Fibroblast of pulmonary artery (primary cell): ENCODE results near the gene GUCY1A1.

Experiments
- DNase-seq: peaks from one replicate; pipeline ENCODE4 v3.0.0-alpha.2; 2010; ENCODE audit warnings: low read depth
- H3K4me3 ChIP-seq: replicated peaks from 2 replicates; pipeline ENCODE4 v1.5.1; 2011; ENCODE audit warnings: low read depth, mild to moderate bottlenecking, control low read depth, low read length, moderate library complexity
- CTCF ChIP-seq: IDR thresholded peaks from 2 replicates; pipeline ENCODE4 v1.5.1; 2011; ENCODE audit warnings: mild to moderate bottlenecking, control low read depth, low read length, inconsistent platforms; ENCODE audit errors: missing control alignments

Gene GUCY1A1

GRCh38 chr4:155690044-155690837 lies 23.6 kb downstream of the GUCY1A1 start:
- no peak for TF ChIP-seq CTCF
- no peak for DNase-seq
- no peak overlapping the region for H3K4me3 ChIP-seq

GRCh38 chr4:155692361-155692760 lies 25.7 kb downstream of the GUCY1A1 start:
- no peak overlapping the region for H3K4me3 ChIP-seq
- DNase-seq = no peak
- no peak for TF ChIP-seq CTCF

GRCh38 chr4:155693015-155693663 lies 26.5 kb downstream of the GUCY1A1 start:
- DNase-seq = no peak
- no peak overlapping the region for H3K4me3 ChIP-seq
- no peak for TF ChIP-seq CTCF

GRCh38 chr4:155694100-155694785 lies 27.6 kb downstream of the GUCY1A1 start:
- no peak for TF ChIP-seq CTCF
- DNase-seq = no peak
- H3K4me3 ChIP-seq = no peak overlapping the region

GRCh38 chr4:155696226-155696625 lies 29.6 kb downstream of the GUCY1A1 start:
- no peak for DNase-seq
- H3K4me3 ChIP-seq = no peak overlapping the region
- no peak for TF ChIP-seq CTCF

GRCh38 chr4:155696726-155697125 lies 30.1 kb downstream of the GUCY1A1 start:
- DNase-seq = no peak
- no peak overlapping the region for H3K4me3 ChIP-seq
- no peak for TF ChIP-seq CTCF
